Skeletal muscle satellite cell (primary cell): Measurements from ENCODE around the gene WFS1.

ENCODE experiments used
- H3K27me3 ChIP-seq: 2 replicates; pipeline ENCODE4 v1.7.0; 2013; ENCODE audit warnings: low read length; ENCODE audit not compliant: control insufficient read depth, insufficient read depth
- H3K36me3 ChIP-seq: 2 replicates; pipeline ENCODE4 v1.7.0; 2013; ENCODE audit warnings: mild to moderate bottlenecking, control low read depth, low read length; ENCODE audit not compliant: insufficient read depth
- H3K4me1 ChIP-seq: 2 replicates; pipeline ENCODE4 v1.7.0; 2013; ENCODE audit warnings: low read length; ENCODE audit not compliant: control insufficient read depth, insufficient read depth
- H3K4me2 ChIP-seq: 2 replicates; pipeline ENCODE4 v1.7.0; 2013; ENCODE audit warnings: mild to moderate bottlenecking, low read length
- H3K4me3 ChIP-seq: 2 replicates; pipeline ENCODE4 v1.7.0; 2013; ENCODE audit warnings: low read length
- H3K9ac ChIP-seq: 2 replicates; pipeline ENCODE4 v1.7.0; 2013; ENCODE audit warnings: mild to moderate bottlenecking, low read depth, low read length, moderate library complexity
- H3K9me3 ChIP-seq: replicated peaks from 2 replicates; pipeline ENCODE4 v1.7.0; 2013; ENCODE audit warnings: mild to moderate bottlenecking, control low read depth, low read length

Gene WFS1

DNA sequence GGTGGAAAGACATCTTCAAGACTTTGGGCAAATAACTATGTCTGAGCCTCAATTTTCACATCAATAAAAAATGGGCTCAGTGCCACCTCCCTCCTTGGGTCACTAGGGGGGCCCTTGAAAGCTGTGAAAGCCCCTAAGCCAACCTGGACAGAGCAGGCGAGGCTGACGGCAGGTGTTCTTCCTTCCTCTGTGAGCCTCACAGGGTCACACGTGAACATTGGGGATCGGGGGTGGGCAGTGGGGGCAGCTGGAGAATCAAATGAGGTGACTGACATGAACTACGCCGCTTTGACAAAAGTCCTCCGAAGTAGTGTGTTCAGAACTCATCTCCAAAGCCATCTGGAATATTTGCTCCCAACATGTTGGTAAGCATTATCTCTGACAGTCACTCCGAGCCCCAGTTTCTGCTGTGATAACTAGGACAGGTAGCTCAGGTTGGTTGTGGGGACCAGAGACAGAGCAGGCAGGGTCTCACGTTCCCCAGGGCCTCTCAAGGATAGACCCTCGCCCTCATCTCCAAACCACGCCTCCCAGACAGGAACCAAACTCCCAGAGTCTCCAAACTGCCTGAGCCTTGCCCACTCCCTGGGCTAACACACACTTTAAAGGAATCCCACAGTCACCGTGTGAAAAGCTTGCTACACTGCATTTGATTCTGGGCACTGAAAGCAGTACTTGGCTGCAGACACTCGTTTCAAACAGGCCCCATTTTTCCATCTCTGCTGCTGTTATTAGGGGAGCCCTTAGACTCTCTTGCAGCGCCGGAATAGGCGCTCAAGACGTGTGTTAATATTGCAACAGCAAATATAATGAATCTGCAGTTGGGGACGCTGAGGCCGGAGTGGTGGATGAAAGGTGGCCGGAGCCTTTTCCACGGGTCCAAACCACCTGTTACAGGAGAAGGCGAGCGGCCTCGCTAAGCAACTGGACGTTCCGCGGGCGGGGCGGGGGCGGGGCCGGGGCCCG, 717 bp upstream of the WFS1 start:
- no peaks in the 10 kb centered on the region for H3K36me3 ChIP-seq
- peak overlapping the region; percentile 83 for H3K4me2 ChIP-seq
- peaks cover 25% of the 10 kb centered on the region for H3K4me1 ChIP-seq
- peaks cover 15% of the 10 kb centered on the region for H3K27me3 ChIP-seq
- peak overlapping the region; percentile 64 for H3K4me3 ChIP-seq
- peak overlapping the region; percentile 65 for H3K9ac ChIP-seq
- no peaks in the 10 kb centered on the region for H3K9me3 ChIP-seq

DNA sequence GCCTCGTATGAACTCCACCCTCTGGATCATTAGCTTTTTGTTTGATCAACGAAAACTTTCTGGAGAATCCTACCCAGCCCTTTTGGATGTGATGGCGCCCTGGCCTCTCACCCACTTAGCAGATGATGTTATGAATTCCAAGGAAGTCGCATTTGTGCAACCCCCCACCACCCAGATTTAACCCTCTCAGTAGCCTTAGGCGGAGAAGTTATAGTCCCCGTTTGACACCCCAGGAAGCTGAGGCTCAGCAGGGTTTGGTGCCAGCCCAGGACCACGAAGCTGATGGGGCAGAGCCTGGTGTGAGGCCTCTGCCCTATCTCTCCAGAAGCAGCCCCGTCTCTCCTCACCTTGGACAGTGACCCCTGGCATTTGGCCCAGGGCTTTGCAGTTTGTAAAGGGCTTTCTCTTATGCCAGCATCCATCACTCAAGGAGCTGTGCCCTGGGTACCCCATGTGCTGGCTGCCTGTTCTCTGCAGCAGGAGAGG, 1.0 kb downstream of the WFS1 start:
- Histone ChIP-seq H3K9me3 (no peaks in the 10 kb centered on the region), H3K9ac (peak overlapping the region; percentile 89), H3K4me1 (peaks cover 25% of the 10 kb centered on the region), H3K4me2 (peak overlapping the region; percentile 98), H3K4me3 (peak overlapping the region; percentile 99), H3K27me3 (peaks cover 13% of the 10 kb centered on the region), H3K36me3 (no peaks in the 10 kb centered on the region)

DNA sequence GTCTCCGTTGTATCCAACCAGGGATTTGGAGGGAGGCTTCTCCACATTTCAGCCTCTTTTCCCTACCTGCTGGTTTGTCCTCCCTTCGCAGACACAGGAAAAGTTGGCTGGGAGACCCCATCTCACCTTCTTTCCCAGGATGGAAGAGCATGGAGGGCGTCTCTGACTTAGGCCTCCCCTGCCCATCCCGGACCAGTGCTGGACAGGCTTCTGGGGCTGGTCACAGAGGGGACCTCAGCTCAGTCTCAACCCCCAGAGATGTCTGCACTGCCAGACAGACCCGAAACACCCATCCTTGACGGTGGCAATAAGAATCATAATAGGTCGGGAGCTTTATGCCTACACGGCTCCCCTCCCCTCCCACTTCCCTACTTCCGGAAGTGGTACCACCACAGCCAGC, 1.6 kb downstream of the WFS1 start:
- Histone ChIP-seq H3K4me3 (no peak overlapping the region), H3K9me3 (no peaks in the 10 kb centered on the region), H3K27me3 (peaks cover 13% of the 10 kb centered on the region), H3K36me3 (no peaks in the 10 kb centered on the region), H3K4me2 (no peak overlapping the region), H3K4me1 (peaks cover 25% of the 10 kb centered on the region), H3K9ac (no peak overlapping the region)

DNA sequence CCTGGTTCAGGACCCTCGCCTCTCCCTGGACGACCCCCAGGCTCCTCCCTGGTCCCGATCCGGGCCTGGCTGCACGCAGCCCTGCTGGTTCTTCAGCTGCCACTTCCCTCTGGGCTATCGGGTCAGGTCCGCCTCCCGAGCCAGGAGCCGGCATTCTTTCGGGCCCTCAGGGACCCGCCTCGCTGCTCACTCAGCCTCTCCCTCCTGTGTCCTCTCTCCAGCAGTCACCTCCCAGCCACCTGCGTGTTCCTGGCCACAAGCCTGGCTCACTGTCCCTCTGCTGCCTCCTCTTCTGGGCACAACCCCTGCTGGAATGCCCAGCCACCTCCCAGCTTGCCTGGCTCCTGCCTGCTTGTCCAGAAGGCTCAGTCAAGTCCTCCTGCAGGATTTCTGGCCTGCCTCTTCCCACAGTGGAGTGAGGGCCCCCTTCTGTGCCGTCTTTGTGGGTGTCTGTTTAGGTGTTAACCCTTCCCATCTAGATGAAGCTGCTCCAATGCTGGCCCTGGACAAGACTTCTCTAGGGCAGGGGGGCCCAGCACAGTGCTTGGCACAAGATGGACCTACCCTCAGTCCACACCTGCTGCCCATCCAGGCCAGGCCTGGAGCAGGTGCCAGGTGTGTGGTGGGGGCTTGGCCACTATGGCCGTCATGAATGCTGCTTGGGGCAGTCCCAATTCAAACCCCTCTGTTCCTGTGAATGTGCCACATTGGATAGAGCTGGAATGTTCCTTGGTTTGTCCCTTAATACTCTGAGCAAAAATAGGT, 2.2 kb downstream of the WFS1 start:
- Histone ChIP-seq H3K36me3 (no peaks in the 10 kb centered on the region), H3K4me3 (no peak overlapping the region), H3K27me3 (peaks cover 13% of the 10 kb centered on the region), H3K4me2 (no peak overlapping the region), H3K9me3 (no peaks in the 10 kb centered on the region), H3K9ac (no peak overlapping the region), H3K4me1 (peaks cover 25% of the 10 kb centered on the region)

DNA sequence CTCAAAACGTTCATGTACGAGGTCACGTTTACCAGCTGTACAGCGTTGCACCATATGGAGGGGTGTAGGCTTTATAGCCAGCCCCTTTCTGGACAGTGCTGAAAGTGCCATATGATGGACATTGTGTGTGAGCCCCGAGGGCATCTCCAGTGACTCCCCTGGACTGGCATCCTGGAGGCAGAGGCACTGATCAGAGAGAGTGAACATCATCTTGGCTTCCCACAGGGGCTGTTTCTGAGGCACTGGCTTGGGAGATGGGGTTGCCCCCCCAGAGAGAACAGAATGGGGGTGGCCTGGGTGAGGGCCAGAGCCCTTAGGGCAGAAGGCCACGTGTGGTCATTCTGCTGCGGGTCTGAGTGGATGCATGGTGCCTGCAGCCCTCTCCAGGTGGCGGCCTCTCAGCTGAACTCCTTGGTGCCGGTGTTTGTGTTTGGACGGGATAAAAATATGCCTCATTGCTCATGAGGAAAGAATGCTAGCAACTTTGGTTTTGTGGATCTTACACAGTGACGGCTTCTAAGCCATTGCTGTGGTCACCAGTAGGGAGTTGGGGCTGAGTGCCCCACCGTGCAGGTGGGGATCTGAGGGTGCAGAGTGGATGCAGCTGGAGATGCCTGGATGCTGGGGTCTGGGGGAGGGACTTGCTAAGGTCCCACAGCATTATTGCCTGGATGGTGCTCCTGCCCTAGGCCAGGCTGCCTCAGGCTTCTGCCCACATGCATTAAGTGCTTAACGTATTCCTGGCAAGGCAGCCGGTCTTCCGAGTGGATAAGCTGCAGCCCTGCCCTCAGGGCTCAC, 3.4 kb downstream of the WFS1 start:
- Histone ChIP-seq H3K27me3 (peaks cover 3% of the 10 kb centered on the region), H3K9me3 (no peaks in the 10 kb centered on the region), H3K4me2 (peak overlapping the region; percentile 17), H3K4me1 (peaks cover 25% of the 10 kb centered on the region), H3K36me3 (no peaks in the 10 kb centered on the region), H3K4me3 (no peak overlapping the region), H3K9ac (no peak overlapping the region)

DNA sequence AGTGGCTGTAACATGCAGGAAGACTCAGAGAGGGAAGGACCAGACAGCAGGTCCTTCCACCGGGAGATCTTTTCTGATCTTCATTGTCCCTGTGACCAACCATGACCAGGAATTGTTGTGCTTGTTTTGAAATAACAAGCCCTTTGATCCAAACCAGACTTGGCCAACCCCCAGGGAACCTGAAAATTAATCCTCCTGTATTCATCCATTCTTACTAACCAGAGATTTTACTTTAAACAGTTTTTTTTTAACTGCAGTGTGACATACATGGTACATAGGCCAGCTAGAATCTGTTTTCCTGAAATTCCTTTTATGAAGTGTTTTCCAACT, 4.0 kb downstream of the WFS1 start:
- Histone ChIP-seq H3K9ac (no peak overlapping the region), H3K4me2 (no peak overlapping the region), H3K36me3 (no peaks in the 10 kb centered on the region), H3K4me1 (peaks cover 25% of the 10 kb centered on the region), H3K27me3 (no peaks in the 10 kb centered on the region), H3K4me3 (no peak overlapping the region), H3K9me3 (no peaks in the 10 kb centered on the region)

DNA sequence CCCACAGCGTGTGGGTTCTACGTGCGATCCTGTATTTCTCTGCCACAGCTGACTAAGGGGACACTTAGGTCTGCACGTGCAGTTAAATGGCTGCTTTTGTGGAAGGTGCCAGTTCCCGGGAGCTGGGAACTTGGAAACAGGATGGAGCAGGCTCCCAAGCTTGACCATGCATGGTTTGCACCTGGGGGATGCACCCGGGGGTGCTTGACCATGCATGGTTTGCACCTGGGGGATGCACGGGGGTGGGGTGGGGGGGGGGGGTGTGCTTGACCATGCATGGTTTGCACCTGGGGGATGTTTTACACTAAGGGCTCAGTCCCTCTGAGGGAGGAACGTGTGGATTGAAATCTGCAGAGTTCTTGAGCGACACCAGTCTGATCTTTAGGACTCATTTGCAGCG, 5.7 kb downstream of the WFS1 start:
- no peaks in the 10 kb centered on the region for H3K36me3 ChIP-seq
- no peak overlapping the region for H3K9ac ChIP-seq
- no peaks in the 10 kb centered on the region for H3K9me3 ChIP-seq
- no peak overlapping the region for H3K4me3 ChIP-seq
- H3K27me3 ChIP-seq, result no peaks in the 10 kb centered on the region
- no peak overlapping the region for H3K4me2 ChIP-seq
- H3K4me1 ChIP-seq, result peaks cover 18% of the 10 kb centered on the region

DNA sequence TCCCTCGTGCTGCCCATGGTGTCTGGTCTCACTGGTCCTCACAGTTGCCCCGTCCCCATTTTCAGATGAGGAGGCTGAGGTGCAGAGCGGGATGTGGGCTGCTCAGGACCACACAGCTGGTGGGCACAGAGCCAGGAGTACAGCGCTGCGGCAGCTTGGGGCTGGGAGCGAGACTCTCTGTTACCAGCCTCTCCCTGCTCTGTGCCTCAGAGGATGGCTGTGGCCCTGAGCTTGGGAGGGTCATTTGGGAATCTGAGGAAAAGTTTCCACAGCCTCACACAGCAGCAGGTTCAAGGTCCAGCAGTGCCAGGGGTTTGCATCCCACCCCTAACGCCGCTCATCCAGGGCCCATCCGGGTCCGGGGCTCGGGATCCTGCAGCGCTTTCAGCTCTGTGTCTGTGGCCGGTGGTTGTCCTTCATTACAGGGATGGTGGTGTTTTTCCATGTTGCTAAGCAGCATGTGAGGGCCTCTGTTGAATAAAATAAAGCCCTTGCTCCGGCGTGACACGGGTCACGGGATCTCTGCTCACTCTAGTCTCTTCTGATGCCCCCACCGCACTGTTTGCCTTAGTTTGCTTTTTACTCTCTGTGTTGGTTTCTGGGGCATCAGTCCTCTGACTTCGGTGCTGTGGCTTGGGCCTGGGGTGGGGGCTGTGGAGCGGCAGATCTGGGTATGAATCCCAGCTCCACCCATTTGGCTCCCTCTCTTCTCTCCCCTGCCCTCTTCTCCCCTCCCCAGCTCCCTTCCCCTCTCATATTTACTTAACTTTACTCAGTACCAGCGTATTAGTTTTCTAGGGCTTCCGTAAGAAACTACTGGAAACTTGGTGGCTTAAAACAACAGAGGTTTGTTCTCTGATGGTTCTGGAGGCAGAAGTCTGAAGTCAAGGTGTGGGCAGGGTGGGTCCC, 6.5 kb downstream of the WFS1 start:
- H3K27me3 ChIP-seq, result no peaks in the 10 kb centered on the region
- no peaks in the 10 kb centered on the region for H3K9me3 ChIP-seq
- H3K36me3 ChIP-seq, result no peaks in the 10 kb centered on the region
- H3K9ac ChIP-seq, result no peak overlapping the region
- no peak overlapping the region for H3K4me2 ChIP-seq
- no peak overlapping the region for H3K4me3 ChIP-seq
- H3K4me1 ChIP-seq, result peaks cover 12% of the 10 kb centered on the region

DNA sequence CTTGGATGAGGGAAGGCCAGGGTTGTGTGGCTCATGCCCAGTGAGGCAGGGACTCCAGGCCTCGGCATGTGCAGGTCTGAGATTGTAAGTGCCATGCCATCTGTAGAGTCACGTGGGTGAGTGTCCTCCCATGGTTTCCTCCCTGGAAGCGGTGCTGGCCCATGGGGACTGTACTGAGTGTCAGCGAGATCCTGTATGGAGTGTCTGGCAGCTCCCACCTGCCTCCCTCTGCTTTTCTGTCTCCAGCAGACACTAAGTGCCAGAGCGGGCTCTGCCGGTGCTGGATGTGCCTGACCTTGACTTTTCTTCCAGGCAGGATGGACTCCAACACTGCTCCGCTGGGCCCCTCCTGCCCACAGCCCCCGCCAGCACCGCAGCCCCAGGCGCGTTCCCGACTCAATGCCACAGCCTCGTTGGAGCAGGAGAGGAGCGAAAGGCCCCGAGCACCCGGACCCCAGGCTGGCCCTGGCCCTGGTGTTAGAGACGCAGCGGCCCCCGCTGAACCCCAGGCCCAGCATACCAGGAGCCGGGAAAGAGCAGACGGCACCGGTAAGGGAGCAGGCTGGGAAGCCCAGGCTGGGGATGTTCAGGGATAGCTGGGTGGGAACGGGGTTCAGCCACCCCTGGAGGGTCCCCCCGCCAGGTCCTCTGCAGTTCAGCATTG, 7.6 kb downstream of the WFS1 start:
- no peaks in the 10 kb centered on the region for H3K36me3 ChIP-seq

More for the DNA sequence above, 7.6 kb downstream of the WFS1 start:
- Histone ChIP-seq H3K9me3 (no peaks in the 10 kb centered on the region), H3K9ac (no peak overlapping the region), H3K27me3 (no peaks in the 10 kb centered on the region), H3K4me3 (no peak overlapping the region), H3K4me1 (peaks cover 12% of the 10 kb centered on the region), H3K4me2 (no peak overlapping the region)
